Measurements from ENCODE around the gene CENPA.
"Not testable (repeated sequence)": the region's sequence is repeated elsewhere in the genome, so short reads cannot be mapped to it uniquely, and the experiment has no call there.

The CENPA gene

DNA sequence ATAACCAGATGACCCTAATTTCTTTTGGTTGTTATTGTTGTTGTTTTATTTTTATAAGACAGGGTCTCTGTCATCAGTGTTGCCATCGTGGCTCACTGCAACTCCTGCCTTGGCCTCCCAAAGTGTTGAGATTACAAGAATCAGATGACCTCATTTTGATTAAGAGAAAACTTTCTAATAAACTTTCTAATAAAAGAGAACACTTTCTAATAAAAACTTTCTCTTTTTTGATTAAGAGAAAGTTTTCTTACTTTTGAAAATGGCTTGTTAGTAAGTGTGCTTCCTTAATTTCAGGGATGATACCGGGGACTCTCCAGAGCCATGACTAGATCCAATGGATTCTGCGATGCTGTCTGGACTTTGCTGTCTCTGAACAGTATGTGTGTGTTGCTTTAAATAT is 7.7 kb downstream of the CENPA start:
- DNase-seq, result no peak

- DNase-seq, result not testable (repeated sequence)
These were observed 9.3 kb downstream of the CENPA start for GRCh38 chr2:26795135-26795534.

DNA sequence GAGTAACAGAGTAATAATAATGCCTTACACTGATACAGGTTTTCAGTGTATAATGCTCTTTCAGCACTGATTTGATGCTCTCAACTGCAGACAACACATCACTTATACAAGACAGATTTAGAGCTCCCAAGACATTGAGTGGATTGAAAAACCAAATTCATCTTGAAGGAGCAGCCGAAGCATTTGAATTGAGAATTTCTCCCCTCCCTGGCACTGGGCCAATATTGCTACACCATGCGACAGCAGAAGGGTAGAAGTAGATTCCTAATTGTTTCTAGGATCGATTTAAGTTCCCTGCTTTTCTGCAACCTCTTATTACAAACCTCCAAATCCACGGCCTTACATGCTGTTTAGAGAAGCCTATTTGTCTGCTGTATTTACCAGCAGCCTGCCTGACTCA is 15.5 kb downstream of the CENPA start:
- DNase-seq, result no peak

GRCh38 chr2:26801796-26802195 is 15.9 kb downstream of the CENPA start:
- no peak for DNase-seq

DNA sequence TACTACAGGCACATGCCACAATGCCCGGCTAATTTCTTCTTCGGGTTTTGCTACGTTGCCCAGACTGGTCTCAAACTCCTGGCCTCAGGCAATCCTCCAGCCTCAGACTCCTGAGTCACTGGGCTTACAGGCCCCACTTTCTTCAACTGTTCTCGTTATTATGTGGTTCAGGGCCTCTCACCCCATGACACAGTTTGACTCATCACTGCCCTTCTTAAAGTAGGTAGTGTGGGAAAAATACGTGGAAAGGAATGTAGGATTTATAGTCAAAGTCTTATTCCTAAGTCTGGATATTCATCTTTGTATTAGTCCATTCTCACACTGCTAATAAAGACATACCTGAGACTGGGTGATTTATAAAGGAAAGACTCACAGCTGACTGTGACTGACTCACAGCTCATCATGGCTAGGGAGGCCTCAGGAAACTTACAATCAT is 19.4 kb downstream of the CENPA start:
- no peak for DNase-seq

GRCh38 chr2:26807788-26808460 is 22.1 kb downstream of the CENPA start:
- DNase-seq, result no peak

GRCh38 chr2:26809211-26809610 is 23.4 kb downstream of the CENPA start:
- DNase-seq, result no peak

GRCh38 chr2:26809876-26810577 is 24.2 kb downstream of the CENPA start:
- no peak for DNase-seq

DNA sequence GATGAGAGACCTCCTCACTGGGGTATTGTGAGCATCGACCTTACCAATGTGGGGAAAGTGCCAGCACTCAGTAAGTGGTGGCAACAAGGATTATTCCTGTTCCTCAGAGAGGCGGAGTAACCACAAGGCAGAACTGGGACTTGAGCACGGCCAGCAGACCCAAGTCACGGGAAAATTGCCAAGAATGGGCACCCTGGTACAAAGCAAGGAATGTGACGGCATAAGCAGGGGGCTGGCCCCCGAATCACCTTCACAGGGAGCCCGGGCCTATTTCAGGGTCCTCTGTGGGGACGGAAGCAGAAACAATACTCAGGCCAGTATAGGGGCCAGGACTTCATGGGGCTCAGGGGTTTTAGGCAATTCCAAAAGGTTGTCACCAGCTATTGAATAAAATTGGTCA is 25.4 kb downstream of the CENPA start:
- no peak for DNase-seq

- DNase-seq, result no peak
These were observed 26.2 kb downstream of the CENPA start for GRCh38 chr2:26811791-26812694.

GRCh38 chr2:26812731-26813130 is 26.9 kb downstream of the CENPA start:
- no peak for DNase-seq

DNA sequence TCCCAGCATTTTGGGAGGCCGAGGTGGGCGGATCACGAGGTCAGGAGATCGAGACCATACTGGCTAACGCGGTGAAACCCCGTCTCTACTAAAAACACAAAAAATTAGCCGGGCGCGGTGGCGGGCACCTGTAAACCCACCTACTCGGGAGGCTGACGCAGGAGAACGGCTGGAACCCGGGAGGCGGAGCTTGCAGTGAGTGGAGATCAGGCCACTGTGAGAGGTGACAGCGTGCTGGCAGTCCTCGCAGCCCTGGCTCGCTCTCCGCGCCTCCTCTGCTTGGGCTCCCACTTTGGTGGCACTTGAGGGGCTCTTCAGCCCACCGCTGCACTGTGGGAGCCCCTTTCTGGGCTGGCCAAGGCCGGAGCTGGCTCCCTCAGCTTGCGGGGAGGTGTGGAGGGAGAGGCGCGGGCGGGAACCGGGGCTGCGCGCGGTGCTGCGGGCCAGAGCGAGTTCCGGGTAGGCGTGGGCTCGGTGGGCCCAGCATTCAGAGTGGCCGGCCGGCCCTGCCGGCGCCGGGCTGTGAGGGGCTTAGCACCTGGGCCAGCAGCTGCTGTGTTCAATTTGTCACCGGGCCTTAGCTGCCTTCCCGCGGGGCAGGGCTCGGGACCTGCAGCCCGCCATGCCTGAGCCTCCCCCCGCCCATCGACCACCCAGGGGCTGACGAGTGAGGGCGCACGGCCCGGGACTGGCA is 28.4 kb downstream of the CENPA start:
- not testable (repeated sequence) for DNase-seq

DNA sequence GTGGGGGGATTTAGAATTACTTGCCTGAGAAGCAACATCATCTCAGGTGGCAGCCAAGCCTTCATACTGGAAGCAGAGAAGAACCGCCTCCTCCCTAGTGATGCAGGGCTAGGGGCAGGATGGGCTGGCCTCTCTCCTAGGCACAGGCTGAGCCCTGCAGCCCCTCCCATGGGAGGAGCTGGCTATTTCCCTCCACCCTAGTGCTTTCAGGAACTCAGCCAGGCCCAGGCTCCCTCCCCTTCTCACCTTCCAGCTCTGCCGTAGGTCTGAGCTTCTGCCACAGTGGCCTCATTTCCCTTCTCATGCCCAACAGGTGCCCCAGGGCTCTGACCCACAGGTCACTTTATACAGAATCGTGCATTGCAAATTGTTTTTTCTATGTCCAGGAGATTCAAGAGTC is 31.0 kb downstream of the CENPA start:
- DNase-seq, result no peak

- DNase-seq, result no peak
These were observed 32.4 kb downstream of the CENPA start for GRCh38 chr2:26818255-26818654.

GRCh38 chr2:26818972-26819371 is 33.1 kb downstream of the CENPA start:
- DNase-seq, result no peak

DNA sequence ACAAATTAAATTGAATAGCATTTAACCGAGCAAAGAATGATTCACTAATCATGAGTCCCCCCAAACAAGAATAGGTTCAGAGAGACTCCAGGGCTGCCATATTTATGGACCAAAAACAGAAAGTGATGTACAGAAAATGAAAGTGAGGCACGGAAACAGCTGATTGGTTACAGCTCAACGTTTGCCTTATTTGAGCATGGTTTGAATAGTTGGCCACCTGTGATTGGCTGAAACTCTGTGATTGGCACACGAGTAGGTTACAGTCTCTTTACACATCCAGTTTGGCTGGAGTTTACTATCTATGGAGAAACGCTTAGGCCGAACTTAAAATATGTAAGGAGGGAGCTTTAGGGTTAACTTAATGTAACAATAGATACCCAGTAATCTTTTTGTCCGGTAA is 35.1 kb downstream of the CENPA start:
- no peak for DNase-seq

- DNase-seq, result no peak
These were observed 37.0 kb downstream of the CENPA start for GRCh38 chr2:26822877-26823276.

DNA sequence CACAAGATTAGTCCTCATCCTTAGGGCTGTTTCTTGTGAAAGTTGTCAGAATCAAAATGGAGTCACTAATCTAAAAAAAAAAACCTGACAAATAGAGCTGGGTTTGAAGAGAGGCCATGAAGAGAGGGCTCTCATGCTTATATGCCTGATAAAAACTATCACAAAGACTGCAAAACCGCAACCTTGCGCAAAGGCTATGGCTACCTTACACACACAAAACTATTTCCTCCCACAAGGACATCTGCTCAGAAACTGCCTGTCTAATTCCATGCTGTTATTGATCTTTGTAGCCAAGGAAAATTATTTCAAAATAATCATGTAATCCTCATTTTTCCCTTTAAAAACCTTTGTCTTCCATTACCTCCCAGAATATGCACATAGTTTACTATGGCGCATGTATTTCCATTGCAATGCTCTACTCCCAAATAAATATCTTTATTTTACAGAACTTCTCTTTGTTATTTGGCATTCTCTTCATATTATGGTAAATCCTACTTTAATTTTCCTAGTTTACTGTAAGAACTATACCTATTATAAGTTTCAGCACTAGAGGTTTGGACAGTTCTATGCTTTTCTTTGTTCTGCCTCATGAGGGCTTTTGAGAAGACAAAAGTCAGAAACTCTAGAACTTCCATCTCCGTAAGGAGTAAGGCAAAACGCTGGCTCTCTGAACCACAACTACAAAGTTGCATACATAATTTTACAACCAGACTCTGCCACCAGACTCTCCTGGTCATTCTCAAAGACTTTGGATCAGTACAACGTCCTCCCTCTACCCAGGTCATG is 52.5 kb downstream of the CENPA start:
- no peak for DNase-seq

GRCh38 chr2:26840937-26841610 is 55.2 kb downstream of the CENPA start:
- no peak for DNase-seq

DNA sequence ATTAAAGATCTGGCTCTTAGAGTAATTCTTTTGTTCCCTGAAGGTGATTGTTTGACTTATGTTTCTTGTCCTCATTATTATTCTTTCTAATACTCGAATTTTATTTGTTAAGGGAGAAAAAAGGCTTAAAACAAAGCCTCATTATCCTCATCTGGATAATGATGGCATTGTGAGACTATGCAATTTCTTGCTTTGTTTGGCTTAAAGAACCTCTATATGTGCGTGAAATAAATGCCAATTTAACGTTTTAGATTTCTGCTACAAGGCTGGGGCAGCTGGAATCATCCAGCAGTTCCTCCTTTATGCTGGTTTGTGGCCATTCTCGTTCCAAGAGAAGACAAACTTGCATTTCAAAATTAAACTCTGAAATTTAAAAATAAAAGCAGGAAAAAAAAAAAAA is 57.2 kb downstream of the CENPA start:
- no peak for DNase-seq
